HepG2 (cell line): ENCODE measurements around the gene HRCT1. TPM values are rescaled to one million over a fixed set of nuclear protein-coding genes. Genes with fewer than 3 reads are reported as not detected.

ENCODE experiments used
- ADNP ChIP-seq: sonication (generic); formaldehyde crosslinking; IDR thresholded peaks from 2 replicates; pipeline ENCODE4 v1.4.0; 2020; ENCODE audit warnings: missing genetic modification reagents
- FOXP1 ChIP-seq, 2 experiments: fragments of 450-650 bp in 1 of 2; IDR thresholded peaks; 2 replicates each; pipeline ENCODE4 v1.6.1; 2017 to 2018; ENCODE audit warnings: antibody characterized with exemption in 1 of 2
- GATAD2A ChIP-seq: IDR thresholded peaks from 2 replicates; pipeline ENCODE4 v1.6.1; 2016
- NFIB ChIP-seq: sonication (generic); formaldehyde crosslinking; IDR thresholded peaks from 2 replicates; pipeline ENCODE4 v1.9.0; 2021; ENCODE audit warnings: missing genetic modification reagents, mild to moderate bottlenecking, borderline replicate concordance
- PAF1 ChIP-seq: IDR thresholded peaks from 2 replicates; pipeline ENCODE4 v1.6.1; 2016; ENCODE audit warnings: missing genetic modification reagents, missing compliant biosample characterization
- RXRA ChIP-seq: sonication (generic); formaldehyde crosslinking; IDR thresholded peaks from 2 replicates; pipeline ENCODE4 v1.5.1; 2020; ENCODE audit warnings: missing genetic modification reagents
- SALL2 ChIP-seq: sonication (generic); formaldehyde crosslinking; IDR thresholded peaks from 2 replicates; pipeline ENCODE4 v1.8.1; 2023; ENCODE audit warnings: mild to moderate bottlenecking, missing genetic modification reagents, inconsistent platforms
- TCF12 ChIP-seq, 2 experiments: fragments of 450-650 bp in 1 of 2; sonication (generic) in 1 of 2; formaldehyde crosslinking in 1 of 2; IDR thresholded peaks; 2 replicates each; pipeline versions ENCODE4 v1.6.1 to v1.8.0; 2017 to 2022; ENCODE audit warnings: antibody characterized with exemption in 1 of 2, mild to moderate bottlenecking in 1 of 2, missing genetic modification reagents in 1 of 2, moderate library complexity in 1 of 2
- polyA plus RNA-seq, 8 experiments: library from polyadenylated mRNA; depleted of rRNA in 3 of 8; stranded (reverse) in 7 of 8; unstranded in 1 of 8; fragments of >200 nt; fragmentation: Illumina TruSeq in 4 of 8; extraction: Trizol in 4 of 8; gene quantifications; 2 replicates each; pipeline versions ENCODE4 v1.2.1 to v1.2.3, GENCODE V29; 2011 to 2016; ENCODE audit warnings: low read depth in 4 of 8, missing spikeins in 1 of 8, mixed read lengths in 1 of 8; ENCODE audit not compliant: insufficient read depth in 1 of 8
- total RNA-seq, 5 experiments: library from RNA; depleted of rRNA; stranded (reverse); fragments of >200 nt; fragmentation: Illumina TruSeq; extraction: Trizol; gene quantifications; 2 replicates each; pipeline ENCODE4 v1.2.3, GENCODE V29; 2016; ENCODE audit warnings: low read depth in 1 of 5
- TF ChIP-seq, protein P1 (sequence below), 2 experiments: fragments of 450-650 bp in 1 of 2; sonication (generic) in 1 of 2; formaldehyde crosslinking in 1 of 2; IDR thresholded peaks; 2 replicates each; pipeline versions ENCODE4 v1.6.1 to v1.8.0; 2016 to 2022; ENCODE audit warnings: antibody characterized with exemption in 1 of 2, mild to moderate bottlenecking in 1 of 2, missing genetic modification reagents in 1 of 2
- TF ChIP-seq, protein P2 (sequence below): sonication (generic); formaldehyde crosslinking; IDR thresholded peaks from 2 replicates; pipeline ENCODE4 v1.4.0; 2020; ENCODE audit warnings: missing genetic modification reagents, low read depth, mild to moderate bottlenecking, borderline replicate concordance
- TF ChIP-seq, protein P3 (sequence below), 2 experiments: sonication (generic) in 1 of 2; formaldehyde crosslinking in 1 of 2; IDR thresholded peaks; 2 replicates each; pipeline versions ENCODE4 v1.4.0 to v1.6.1; 2018 to 2020; ENCODE audit warnings: missing genetic modification reagents in 2 of 2, borderline replicate concordance in 1 of 2, low read depth in 1 of 2, mild to moderate bottlenecking in 1 of 2, missing biosample characterization in 1 of 2
- TF ChIP-seq, protein P4 (sequence below): sonication (generic); formaldehyde crosslinking; IDR thresholded peaks from 2 replicates; pipeline ENCODE4 v1.5.1; 2020; ENCODE audit warnings: missing genetic modification reagents, mild to moderate bottlenecking, borderline replicate concordance

Gene HRCT1
- total and polyA plus RNA-seq, 2 of the 13 experiments (the other 11 are each of a cell fraction or from before 2014, with no cell fraction given): 0.13 TPM; not detected in 1

DNA sequence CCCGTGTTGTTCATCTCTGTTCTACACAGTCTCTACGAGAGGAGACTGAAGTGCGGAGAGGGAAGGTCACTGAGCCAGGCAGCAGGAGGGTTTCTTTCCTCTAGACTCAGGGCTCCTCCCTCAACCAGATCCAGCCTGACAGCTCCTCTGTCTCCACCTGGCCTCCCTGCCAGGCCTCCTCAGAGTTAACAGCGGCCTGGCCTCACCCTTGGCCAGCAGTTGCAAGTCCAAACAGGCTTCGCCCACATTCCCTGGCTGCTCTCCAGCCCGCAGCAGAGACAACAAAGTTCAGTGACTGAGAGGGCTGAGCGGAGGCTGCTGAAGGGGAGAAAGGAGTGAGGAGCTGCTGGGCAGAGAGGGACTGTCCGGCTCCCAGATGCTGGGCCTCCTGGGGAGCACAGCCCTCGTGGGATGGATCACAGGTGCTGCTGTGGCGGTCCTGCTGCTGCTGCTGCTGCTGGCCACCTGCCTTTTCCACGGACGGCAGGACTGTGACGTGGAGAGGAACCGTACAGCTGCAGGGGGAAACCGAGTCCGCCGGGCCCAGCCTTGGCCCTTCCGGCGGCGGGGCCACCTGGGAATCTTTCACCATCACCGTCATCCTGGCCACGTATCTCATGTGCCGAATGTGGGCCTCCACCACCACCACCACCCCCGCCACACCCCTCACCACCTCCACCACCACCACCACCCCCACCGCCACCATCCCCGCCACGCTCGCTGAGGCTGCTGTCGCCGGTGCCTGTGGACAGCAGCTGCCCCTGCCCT, at the start of gene HRCT1 (continued):
- TF ChIP-seq, protein P1, sequence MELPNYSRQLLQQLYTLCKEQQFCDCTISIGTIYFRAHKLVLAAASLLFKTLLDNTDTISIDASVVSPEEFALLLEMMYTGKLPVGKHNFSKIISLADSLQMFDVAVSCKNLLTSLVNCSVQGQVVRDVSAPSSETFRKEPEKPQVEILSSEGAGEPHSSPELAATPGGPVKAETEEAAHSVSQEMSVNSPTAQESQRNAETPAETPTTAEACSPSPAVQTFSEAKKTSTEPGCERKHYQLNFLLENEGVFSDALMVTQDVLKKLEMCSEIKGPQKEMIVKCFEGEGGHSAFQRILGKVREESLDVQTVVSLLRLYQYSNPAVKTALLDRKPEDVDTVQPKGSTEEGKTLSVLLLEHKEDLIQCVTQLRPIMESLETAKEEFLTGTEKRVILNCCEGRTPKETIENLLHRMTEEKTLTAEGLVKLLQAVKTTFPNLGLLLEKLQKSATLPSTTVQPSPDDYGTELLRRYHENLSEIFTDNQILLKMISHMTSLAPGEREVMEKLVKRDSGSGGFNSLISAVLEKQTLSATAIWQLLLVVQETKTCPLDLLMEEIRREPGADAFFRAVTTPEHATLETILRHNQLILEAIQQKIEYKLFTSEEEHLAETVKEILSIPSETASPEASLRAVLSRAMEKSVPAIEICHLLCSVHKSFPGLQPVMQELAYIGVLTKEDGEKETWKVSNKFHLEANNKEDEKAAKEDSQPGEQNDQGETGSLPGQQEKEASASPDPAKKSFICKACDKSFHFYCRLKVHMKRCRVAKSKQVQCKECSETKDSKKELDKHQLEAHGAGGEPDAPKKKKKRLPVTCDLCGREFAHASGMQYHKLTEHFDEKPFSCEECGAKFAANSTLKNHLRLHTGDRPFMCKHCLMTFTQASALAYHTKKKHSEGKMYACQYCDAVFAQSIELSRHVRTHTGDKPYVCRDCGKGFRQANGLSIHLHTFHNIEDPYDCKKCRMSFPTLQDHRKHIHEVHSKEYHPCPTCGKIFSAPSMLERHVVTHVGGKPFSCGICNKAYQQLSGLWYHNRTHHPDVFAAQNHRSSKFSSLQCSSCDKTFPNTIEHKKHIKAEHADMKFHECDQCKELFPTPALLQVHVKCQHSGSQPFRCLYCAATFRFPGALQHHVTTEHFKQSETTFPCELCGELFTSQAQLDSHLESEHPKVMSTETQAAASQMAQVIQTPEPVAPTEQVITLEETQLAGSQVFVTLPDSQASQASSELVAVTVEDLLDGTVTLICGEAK (IDR thresholded peaks at IDR 0.05): no peak
- TF ChIP-seq, protein P1 (CRISPR knock-in tag; IDR thresholded peaks at IDR 0.05): no peak
- TF ChIP-seq ADNP (CRISPR knock-in tag) (0 out of 2 replicates have a peak, but pooled peaks have one; percentile 56), GATAD2A (CRISPR knock-in tag) (peak; percentile 68; the same call in 1 of the 2 replicates), RXRA (CRISPR knock-in tag) (peak; percentile 86), FOXP1 (IDR thresholded peaks at IDR 0.05) (no peak), FOXP1 (CRISPR knock-in tag; IDR thresholded peaks at IDR 0.05) (peak; percentile 37; the same call in 1 of the 2 replicates), NFIB (no peak), PAF1 (CRISPR knock-in tag) (no peak), TCF12 (IDR thresholded peaks at IDR 0.05) (no peak), TCF12 (CRISPR knock-in tag; IDR thresholded peaks at IDR 0.05) (no peak), SALL2 (CRISPR knock-in tag) (no peak)
- TF ChIP-seq, protein P2, sequence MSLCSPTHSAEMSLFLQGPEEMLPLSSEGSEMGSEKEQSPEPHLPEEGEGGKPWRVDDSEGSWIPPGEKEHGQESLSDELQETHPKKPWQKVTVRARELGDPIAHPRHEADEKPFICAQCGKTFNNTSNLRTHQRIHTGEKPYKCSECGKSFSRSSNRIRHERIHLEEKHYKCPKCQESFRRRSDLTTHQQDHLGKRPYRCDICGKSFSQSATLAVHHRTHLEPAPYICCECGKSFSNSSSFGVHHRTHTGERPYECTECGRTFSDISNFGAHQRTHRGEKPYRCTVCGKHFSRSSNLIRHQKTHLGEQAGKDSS (CRISPR knock-in tag): no peak
- TF ChIP-seq, protein P3, sequence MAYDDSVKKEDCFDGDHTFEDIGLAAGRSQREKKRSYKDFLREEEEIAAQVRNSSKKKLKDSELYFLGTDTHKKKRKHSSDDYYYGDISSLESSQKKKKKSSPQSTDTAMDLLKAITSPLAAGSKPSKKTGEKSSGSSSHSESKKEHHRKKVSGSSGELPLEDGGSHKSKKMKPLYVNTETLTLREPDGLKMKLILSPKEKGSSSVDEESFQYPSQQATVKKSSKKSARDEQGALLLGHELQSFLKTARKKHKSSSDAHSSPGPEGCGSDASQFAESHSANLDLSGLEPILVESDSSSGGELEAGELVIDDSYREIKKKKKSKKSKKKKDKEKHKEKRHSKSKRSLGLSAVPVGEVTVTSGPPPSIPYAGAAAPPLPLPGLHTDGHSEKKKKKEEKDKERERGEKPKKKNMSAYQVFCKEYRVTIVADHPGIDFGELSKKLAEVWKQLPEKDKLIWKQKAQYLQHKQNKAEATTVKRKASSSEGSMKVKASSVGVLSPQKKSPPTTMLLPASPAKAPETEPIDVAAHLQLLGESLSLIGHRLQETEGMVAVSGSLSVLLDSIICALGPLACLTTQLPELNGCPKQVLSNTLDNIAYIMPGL (CRISPR knock-in tag; IDR thresholded peaks at IDR 0.05; ENCODE audit: borderline replicate concordance in 1 of 2, low read depth in 1 of 2): peak in 1 of 2 experiments; percentile 55; a peak in 1 of 4 replicates
- TF ChIP-seq, protein P4, sequence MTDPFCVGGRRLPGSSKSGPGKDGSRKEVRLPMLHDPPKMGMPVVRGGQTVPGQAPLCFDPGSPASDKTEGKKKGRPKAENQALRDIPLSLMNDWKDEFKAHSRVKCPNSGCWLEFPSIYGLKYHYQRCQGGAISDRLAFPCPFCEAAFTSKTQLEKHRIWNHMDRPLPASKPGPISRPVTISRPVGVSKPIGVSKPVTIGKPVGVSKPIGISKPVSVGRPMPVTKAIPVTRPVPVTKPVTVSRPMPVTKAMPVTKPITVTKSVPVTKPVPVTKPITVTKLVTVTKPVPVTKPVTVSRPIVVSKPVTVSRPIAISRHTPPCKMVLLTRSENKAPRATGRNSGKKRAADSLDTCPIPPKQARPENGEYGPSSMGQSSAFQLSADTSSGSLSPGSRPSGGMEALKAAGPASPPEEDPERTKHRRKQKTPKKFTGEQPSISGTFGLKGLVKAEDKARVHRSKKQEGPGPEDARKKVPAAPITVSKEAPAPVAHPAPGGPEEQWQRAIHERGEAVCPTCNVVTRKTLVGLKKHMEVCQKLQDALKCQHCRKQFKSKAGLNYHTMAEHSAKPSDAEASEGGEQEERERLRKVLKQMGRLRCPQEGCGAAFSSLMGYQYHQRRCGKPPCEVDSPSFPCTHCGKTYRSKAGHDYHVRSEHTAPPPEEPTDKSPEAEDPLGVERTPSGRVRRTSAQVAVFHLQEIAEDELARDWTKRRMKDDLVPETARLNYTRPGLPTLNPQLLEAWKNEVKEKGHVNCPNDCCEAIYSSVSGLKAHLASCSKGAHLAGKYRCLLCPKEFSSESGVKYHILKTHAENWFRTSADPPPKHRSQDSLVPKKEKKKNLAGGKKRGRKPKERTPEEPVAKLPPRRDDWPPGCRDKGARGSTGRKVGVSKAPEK (CRISPR knock-in tag): peak; percentile 83; the same call in 1 of the 2 replicates
